ENCODE data around the gene LIPN. TPM values are rescaled to one million over a fixed set of nuclear protein-coding genes. Genes with fewer than 3 reads are reported as not detected.

LIPN gene
- total RNA-seq, 1 experiment from 2014 or later = not detected

- Histone ChIP-seq H4K91ac (ENCODE audit: insufficient read length, low read depth, low read length) (no peak within 1 kb of the TSS), H2BK5ac (ENCODE audit: insufficient read length, low read length) (no peak within 1 kb of the TSS), H3K23ac (ENCODE audit: insufficient read length, low read depth, low read length) (no peak within 1 kb of the TSS), H3K9me3 (ENCODE audit: control insufficient read depth, low read depth, low read length) (no peaks in the 10 kb centered on the region), H4K8ac (replicated peaks; ENCODE audit: insufficient read length, low read depth, low read length) (no peak within 1 kb of the TSS), H3K23me2 (ENCODE audit: insufficient read length, low read depth, low read length, poor library complexity, severe bottlenecking) (no peaks in the 10 kb centered on the region), H3K79me1 (ENCODE audit: insufficient read depth, low read depth, low read length, poor library complexity, severe bottlenecking) (no peaks in the 10 kb centered on the region), H3K4me1 (ENCODE audit: insufficient read depth, low read length) (0 out of 2 replicates have a peak, but pooled peaks cover 2% of the 10 kb centered on the region), H2AK5ac (ENCODE audit: insufficient read length, low read length) (no peak within 1 kb of the TSS), H4K5ac (ENCODE audit: insufficient read length, low read depth, low read length) (no peak within 1 kb of the TSS), H3K79me2 (ENCODE audit: insufficient read depth, low read length) (no peaks in the 10 kb centered on the region), H2BK15ac (ENCODE audit: low read depth, low read length) (no peak within 1 kb of the TSS), H3K27ac (ENCODE audit: insufficient read length, low read depth, low read length) (no peak within 1 kb of the TSS), H3K4ac (ENCODE audit: low read depth, low read length) (no peak within 1 kb of the TSS), H3T11ph (ENCODE audit: low read length) (no peak within 1 kb of the TSS), H4K20me1 (ENCODE audit: control insufficient read depth, insufficient read depth, insufficient read length) (no peaks in the 10 kb centered on the region), H3K27me3 (ENCODE audit: insufficient read depth, low read length) (no peaks in the 10 kb centered on the region), H3K56ac (ENCODE audit: insufficient read length, low read depth, low read length) (no peak within 1 kb of the TSS), H2BK120ac (ENCODE audit: low read depth, low read length, poor library complexity, severe bottlenecking) (no peak within 1 kb of the TSS), H2BK20ac (ENCODE audit: low read depth, low read length, poor library complexity, severe bottlenecking) (no peak within 1 kb of the TSS), H2BK12ac (ENCODE audit: insufficient read length, low read depth, low read length) (no peak within 1 kb of the TSS), H3K9ac (ENCODE audit: extremely low read depth, insufficient read length, low read length) (no peak within 1 kb of the TSS), H3K4me2 (ENCODE audit: insufficient read depth, insufficient read length, low read length) (no peak within 1 kb of the TSS), H2AFZ (ENCODE audit: low read length) (no peak within 1 kb of the TSS), H3K14ac (ENCODE audit: insufficient read depth, low read length) (no peak within 1 kb of the TSS), H3K18ac (ENCODE audit: insufficient read length, low read depth, low read length) (no peak within 1 kb of the TSS)
- H3K27ac Mint-ChIP-seq = 0 out of 7 replicates have a peak within 1 kb of the TSS, but pooled peaks of 1 of the 3 experiments have one; percentile 55
- WGBS (ENCODE audit: extremely low coverage, insufficient read length, low lambda C conversion rate) = no CpG with 5 or more reads among the region's 2 CpGs
- no peak for TF ChIP-seq CTCF (conservative IDR thresholded peaks at IDR 0.05)
- no peaks in the 10 kb centered on the region for H3K9me3 Mint-ChIP-seq
- peaks cover 8 to 14% of the 10 kb centered on the region in 2 experiments for H3K4me1 Mint-ChIP-seq
- H3K4me3 Mint-ChIP-seq = no peak within 1 kb of the TSS
- no peaks in the 10 kb centered on the region for H3K36me3 Mint-ChIP-seq (ENCODE audit: insufficient read depth in 1 of 3, low read depth in 3 of 3)
- H3K27me3 Mint-ChIP-seq (ENCODE audit: low read depth) = peaks cover 7% of the 10 kb centered on the region
- DNase-seq = no peak
Observed at GRCh38 chr10:88802523-88803285, 42.9 kb downstream of the LIPN start, which contains the start of gene LIPM. LIPM (plus strand) TSS chr10:88802730; CDS start chr10:88802897, 167 bp downstream.
